ENCODE results near the gene TNKS2. TPM values are rescaled to one million over a fixed set of nuclear protein-coding genes. Genes with fewer than 3 reads are reported as not detected.

Gene TNKS2
- polyA plus RNA-seq, 1 donor (not counting 4 experiments of a cell fraction or from before 2014, with no cell fraction given), result 35.4 TPM

DNA sequence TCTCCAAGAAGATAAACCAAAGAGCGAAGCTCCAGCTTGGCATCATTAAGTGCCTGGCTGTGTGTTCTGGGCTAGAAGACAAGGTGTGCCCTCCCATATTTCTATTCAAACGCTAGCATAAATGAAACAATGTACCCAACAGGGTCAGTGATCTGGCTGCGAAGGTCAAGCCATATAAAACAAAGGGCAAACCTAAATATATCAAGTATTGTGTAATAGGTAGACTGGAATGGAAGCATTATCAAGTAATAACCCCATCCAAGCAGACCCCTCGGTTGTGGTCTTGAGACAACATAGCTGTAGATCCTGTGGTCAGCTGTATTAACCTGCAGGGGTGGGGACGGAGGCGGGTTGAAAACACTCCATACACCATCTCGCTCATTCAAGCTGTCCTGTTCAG lies 31.6 kb upstream of the TNKS2 start:
- H3K9ac ChIP-seq (ENCODE audit: control insufficient read depth, extremely low read depth, insufficient read depth, low read length), result no peak overlapping the region
- dilution Hi-C loops (cut with MboI; ENCODE audit: extremely low pct_ligation_motif_present, low sequenced_read_pairs), result no loop called here

DNA sequence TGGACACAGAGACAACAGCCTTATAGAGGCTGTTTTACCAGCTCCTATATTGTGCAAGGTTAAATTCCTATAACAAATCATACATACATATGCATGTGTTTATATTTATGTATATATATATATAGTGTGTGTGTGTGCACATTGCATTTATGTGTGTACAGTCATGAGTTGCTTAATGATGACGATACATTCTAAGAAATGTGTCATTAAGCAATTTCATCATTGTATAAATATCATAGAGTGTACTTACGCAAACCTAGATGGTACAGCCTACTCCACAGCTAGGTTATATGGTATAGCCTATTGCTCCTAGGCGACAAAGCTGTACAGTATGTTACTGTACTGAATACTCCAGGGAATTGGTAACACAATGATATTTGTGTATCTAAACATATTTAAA lies 30.1 kb upstream of the TNKS2 start:
- no peaks in the 10 kb centered on the region for H3K9me1 ChIP-seq (ENCODE audit: control insufficient read depth, extremely low read depth, insufficient read depth, low read length)
- H3K4me1 ChIP-seq (ENCODE audit: control insufficient read depth, extremely low read depth, insufficient read depth, low read length), result no peaks in the 10 kb centered on the region
- H3K27ac ChIP-seq (ENCODE audit: control insufficient read depth, insufficient read depth, low read length), result no peak overlapping the region
- H3K9ac ChIP-seq (ENCODE audit: control insufficient read depth, extremely low read depth, insufficient read depth, low read length), result no peak overlapping the region
- H3K9me3 ChIP-seq (ENCODE audit: control insufficient read depth, low read depth, low read length), result no peaks in the 10 kb centered on the region
- DNase-seq (ENCODE audit: low read depth, low spot score), result no peak
- dilution Hi-C loops (cut with MboI; ENCODE audit: extremely low pct_ligation_motif_present, low sequenced_read_pairs), result no loop called here
- H3K36me3 ChIP-seq (ENCODE audit: control insufficient read depth in 2 of 2, extremely low read depth in 1 of 2, insufficient read depth in 2 of 2, low read length in 2 of 2), result no peaks in the 10 kb centered on the region
- H3K4me2 ChIP-seq (ENCODE audit: control insufficient read depth, extremely low read depth, insufficient read depth, low read depth, low read length), result no peak overlapping the region
- FAIRE-seq, result no peak
- H4K20me1 ChIP-seq (ENCODE audit: control insufficient read depth, extremely low read depth, insufficient read depth, low read length), result no peaks in the 10 kb centered on the region
- H3K79me2 ChIP-seq (ENCODE audit: control insufficient read depth, insufficient read depth, low read length), result no peaks in the 10 kb centered on the region
- no peak for TF ChIP-seq EZH2 (IDR thresholded peaks at IDR 0.05; ENCODE audit: low read length)
- TF ChIP-seq, protein P1, sequence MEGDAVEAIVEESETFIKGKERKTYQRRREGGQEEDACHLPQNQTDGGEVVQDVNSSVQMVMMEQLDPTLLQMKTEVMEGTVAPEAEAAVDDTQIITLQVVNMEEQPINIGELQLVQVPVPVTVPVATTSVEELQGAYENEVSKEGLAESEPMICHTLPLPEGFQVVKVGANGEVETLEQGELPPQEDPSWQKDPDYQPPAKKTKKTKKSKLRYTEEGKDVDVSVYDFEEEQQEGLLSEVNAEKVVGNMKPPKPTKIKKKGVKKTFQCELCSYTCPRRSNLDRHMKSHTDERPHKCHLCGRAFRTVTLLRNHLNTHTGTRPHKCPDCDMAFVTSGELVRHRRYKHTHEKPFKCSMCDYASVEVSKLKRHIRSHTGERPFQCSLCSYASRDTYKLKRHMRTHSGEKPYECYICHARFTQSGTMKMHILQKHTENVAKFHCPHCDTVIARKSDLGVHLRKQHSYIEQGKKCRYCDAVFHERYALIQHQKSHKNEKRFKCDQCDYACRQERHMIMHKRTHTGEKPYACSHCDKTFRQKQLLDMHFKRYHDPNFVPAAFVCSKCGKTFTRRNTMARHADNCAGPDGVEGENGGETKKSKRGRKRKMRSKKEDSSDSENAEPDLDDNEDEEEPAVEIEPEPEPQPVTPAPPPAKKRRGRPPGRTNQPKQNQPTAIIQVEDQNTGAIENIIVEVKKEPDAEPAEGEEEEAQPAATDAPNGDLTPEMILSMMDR (optimal IDR thresholded peaks at IDR 0.05 in 1 of 3, IDR thresholded peaks at IDR 0.05 in 1 of 3, conservative IDR thresholded peaks at IDR 0.05 in 1 of 3; ENCODE audit: extremely low read depth in 1 of 3, insufficient read depth in 2 of 3, low read length in 3 of 3), result no peak
- no peaks in the 10 kb centered on the region for H3K27me3 ChIP-seq (ENCODE audit: control insufficient read depth, extremely low read depth, insufficient read depth, low read length)
- H3K4me3 ChIP-seq (ENCODE audit: control insufficient read depth in 2 of 3, extremely low read depth in 1 of 3, insufficient read depth in 2 of 3, low read depth in 1 of 3, low read length in 3 of 3), result no peak overlapping the region
- H2AFZ ChIP-seq (ENCODE audit: control insufficient read depth, low read length), result no peak overlapping the region

More for the DNA sequence above, 31.6 kb upstream of the TNKS2 start:
- TF ChIP-seq, protein P1 (optimal IDR thresholded peaks at IDR 0.05 in 1 of 3, IDR thresholded peaks at IDR 0.05 in 1 of 3, conservative IDR thresholded peaks at IDR 0.05 in 1 of 3; ENCODE audit: extremely low read depth in 1 of 3, insufficient read depth in 2 of 3, low read length in 3 of 3), result no peak
- no peak for TF ChIP-seq EZH2 (IDR thresholded peaks at IDR 0.05; ENCODE audit: low read length)
- Histone ChIP-seq H3K27ac (ENCODE audit: control insufficient read depth, insufficient read depth, low read length) (no peak overlapping the region), H3K79me2 (ENCODE audit: control insufficient read depth, insufficient read depth, low read length) (no peaks in the 10 kb centered on the region), H3K36me3 (ENCODE audit: control insufficient read depth in 2 of 2, extremely low read depth in 1 of 2, insufficient read depth in 2 of 2, low read length in 2 of 2) (no peaks in the 10 kb centered on the region), H4K20me1 (ENCODE audit: control insufficient read depth, extremely low read depth, insufficient read depth, low read length) (no peaks in the 10 kb centered on the region), H2AFZ (ENCODE audit: control insufficient read depth, low read length) (no peak overlapping the region), H3K4me3 (ENCODE audit: control insufficient read depth in 2 of 3, extremely low read depth in 1 of 3, insufficient read depth in 2 of 3, low read depth in 1 of 3, low read length in 3 of 3) (no peak overlapping the region), H3K9me1 (ENCODE audit: control insufficient read depth, extremely low read depth, insufficient read depth, low read length) (no peaks in the 10 kb centered on the region), H3K27me3 (ENCODE audit: control insufficient read depth, extremely low read depth, insufficient read depth, low read length) (no peaks in the 10 kb centered on the region), H3K4me2 (ENCODE audit: control insufficient read depth, extremely low read depth, insufficient read depth, low read depth, low read length) (no peak overlapping the region), H3K4me1 (ENCODE audit: control insufficient read depth, extremely low read depth, insufficient read depth, low read length) (no peaks in the 10 kb centered on the region), H3K9me3 (ENCODE audit: control insufficient read depth, low read depth, low read length) (no peaks in the 10 kb centered on the region)
- FAIRE-seq (no peak), DNase-seq (ENCODE audit: low read depth, low spot score) (no peak)

All from keratinocyte (primary cell).